Bronchial epithelial cell (primary cell): ENCODE data around the gene TAF6L. TPM values are rescaled to one million over a fixed set of nuclear protein-coding genes. Genes with fewer than 3 reads are reported as not detected.
A peak's percentile ranks its signal among the peaks of the same experiment; 100 is the strongest.

Experiments
- DNase-seq: peaks from one replicate; pipeline ENCODE4 v3.0.0-alpha.2; 2010; ENCODE audit warnings: low read depth
- FAIRE-seq: peaks from 2 replicates; lab custom pipeline; 2011; peaks lifted over from hg19 to GRCh38; lab: Jason Lieb, UNC
- H3K27me3 ChIP-seq: 2 replicates; pipeline ENCODE4 v1.5.1; 2011; ENCODE audit warnings: low read length; ENCODE audit not compliant: control insufficient read depth, insufficient read depth
- H3K36me3 ChIP-seq: 2 replicates; pipeline ENCODE4 v1.5.1; 2011; ENCODE audit warnings: low read length; ENCODE audit not compliant: control insufficient read depth, insufficient read depth
- H3K4me3 ChIP-seq: 2 replicates; pipeline ENCODE4 v1.5.1; 2011; ENCODE audit warnings: mild to moderate bottlenecking, low read depth, low read length, control low read depth
- total RNA-seq: library from RNA; depleted of rRNA; stranded (reverse); fragments of >200 nt; gene quantifications from 2 replicates; pipeline ENCODE4 v1.2.1, GENCODE V29; 2014
- TF ChIP-seq, protein P1 (sequence below): IDR thresholded peaks from 2 replicates; pipeline ENCODE4 v1.5.1; 2011; ENCODE audit warnings: mild to moderate bottlenecking, moderate library complexity, low read length, control low read depth, inconsistent platforms; ENCODE audit not compliant: insufficient read depth, severe bottlenecking

TAF6L gene
- total RNA-seq, 1 donor from 2014 or later = 17.1 TPM

- TF ChIP-seq, protein P1, sequence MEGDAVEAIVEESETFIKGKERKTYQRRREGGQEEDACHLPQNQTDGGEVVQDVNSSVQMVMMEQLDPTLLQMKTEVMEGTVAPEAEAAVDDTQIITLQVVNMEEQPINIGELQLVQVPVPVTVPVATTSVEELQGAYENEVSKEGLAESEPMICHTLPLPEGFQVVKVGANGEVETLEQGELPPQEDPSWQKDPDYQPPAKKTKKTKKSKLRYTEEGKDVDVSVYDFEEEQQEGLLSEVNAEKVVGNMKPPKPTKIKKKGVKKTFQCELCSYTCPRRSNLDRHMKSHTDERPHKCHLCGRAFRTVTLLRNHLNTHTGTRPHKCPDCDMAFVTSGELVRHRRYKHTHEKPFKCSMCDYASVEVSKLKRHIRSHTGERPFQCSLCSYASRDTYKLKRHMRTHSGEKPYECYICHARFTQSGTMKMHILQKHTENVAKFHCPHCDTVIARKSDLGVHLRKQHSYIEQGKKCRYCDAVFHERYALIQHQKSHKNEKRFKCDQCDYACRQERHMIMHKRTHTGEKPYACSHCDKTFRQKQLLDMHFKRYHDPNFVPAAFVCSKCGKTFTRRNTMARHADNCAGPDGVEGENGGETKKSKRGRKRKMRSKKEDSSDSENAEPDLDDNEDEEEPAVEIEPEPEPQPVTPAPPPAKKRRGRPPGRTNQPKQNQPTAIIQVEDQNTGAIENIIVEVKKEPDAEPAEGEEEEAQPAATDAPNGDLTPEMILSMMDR = no peak
- no peaks in the 10 kb centered on the region for H3K27me3 ChIP-seq
- no peak overlapping the region for H3K4me3 ChIP-seq
- H3K36me3 ChIP-seq = peaks cover 33% of the 10 kb centered on the region
- DNase-seq (no peak), FAIRE-seq (no peak)
Observed at GRCh38 chr11:62794201-62794775, 23.1 kb downstream of the TAF6L start.

GRCh38 chr11:62796281-62796680 lies 25.1 kb downstream of the TAF6L start:
- no peak for DNase-seq
- FAIRE-seq = no peak
- H3K27me3 ChIP-seq = no peaks in the 10 kb centered on the region
- H3K4me3 ChIP-seq = no peak overlapping the region
- TF ChIP-seq, protein P1 = no peak
- H3K36me3 ChIP-seq = peaks cover 48% of the 10 kb centered on the region

- H3K4me3 ChIP-seq = no peak overlapping the region
- H3K27me3 ChIP-seq = no peaks in the 10 kb centered on the region
- TF ChIP-seq, protein P1 = no peak
- FAIRE-seq = no peak
- peaks cover 60% of the 10 kb centered on the region for H3K36me3 ChIP-seq
- no peak for DNase-seq
Observed at GRCh38 chr11:62799486-62799885, 28.3 kb downstream of the TAF6L start.

GRCh38 chr11:62801071-62801470 lies 29.9 kb downstream of the TAF6L start:
- DNase-seq (no peak), FAIRE-seq (peak; percentile 36)
- Histone ChIP-seq H3K36me3 (peaks cover 51% of the 10 kb centered on the region), H3K27me3 (no peaks in the 10 kb centered on the region), H3K4me3 (no peak overlapping the region)
- TF ChIP-seq, protein P1 = no peak

DNA sequence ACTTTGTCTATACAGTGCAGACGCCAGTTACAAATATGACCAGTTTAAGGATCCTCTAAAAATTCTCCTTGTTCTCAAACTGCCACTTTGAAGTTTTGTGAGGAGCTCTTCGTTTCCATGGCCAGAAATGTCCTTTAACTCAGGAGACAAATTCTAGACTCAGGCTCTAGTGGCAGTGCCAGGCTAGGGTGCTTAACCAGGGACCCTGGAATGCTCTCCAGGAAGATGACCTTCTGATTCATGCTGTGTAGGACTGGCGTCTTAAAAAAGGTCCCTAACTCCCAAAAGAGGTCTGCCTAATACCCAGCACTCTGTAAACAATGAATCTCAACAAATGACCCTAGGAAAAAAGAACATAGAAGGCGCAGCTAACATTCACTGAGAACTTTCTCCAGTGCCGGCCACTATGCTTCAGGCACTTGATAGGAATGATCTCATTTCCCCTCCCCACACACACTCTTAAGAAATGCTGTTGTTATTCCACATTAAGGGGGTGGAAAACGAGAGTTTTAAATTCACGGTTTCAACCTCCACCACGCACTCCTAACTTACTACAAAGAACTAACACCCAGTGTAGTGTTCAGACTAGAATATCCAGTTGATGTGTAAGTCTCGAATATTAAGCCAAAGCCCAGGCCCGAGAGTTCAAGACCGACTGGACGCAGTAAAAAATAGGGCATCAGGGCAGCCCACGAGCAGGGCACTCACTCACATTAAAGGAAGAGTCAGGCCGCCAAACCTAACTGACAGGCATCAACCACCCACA lies 33.3 kb downstream of the TAF6L start:
- peaks cover 36% of the 10 kb centered on the region for H3K36me3 ChIP-seq
- TF ChIP-seq, protein P1 = no peak
- H3K4me3 ChIP-seq = peak overlapping the region; percentile 81
- DNase-seq (peak; percentile 55), FAIRE-seq (no peak)
- H3K27me3 ChIP-seq = no peaks in the 10 kb centered on the region
